ENCODE results near the gene LGALS3. TPM values are rescaled to one million over a fixed set of nuclear protein-coding genes. Genes with fewer than 3 reads are reported as not detected.

LGALS3 gene
- total RNA-seq, 1 donor from 2014 or later: 12.2 TPM

Other genes starting within 250 kb of the LGALS3 start
- 49.8 and 49.9 TPM in 2 replicates for gene GCH1, start 226.4 kb upstream of the LGALS3 start, total RNA-seq
- gene WDHD1, start 102.2 kb upstream of the LGALS3 start, total RNA-seq: 60.7 and 63.0 TPM in 2 replicates
- 36.4 and 39.6 TPM in 2 replicates for gene SOCS4, start 102.0 kb upstream of the LGALS3 start, total RNA-seq
- 142 and 144 TPM in 2 replicates for gene MAPK1IP1L, start 77.6 kb upstream of the LGALS3 start, total RNA-seq
- 28.7 and 32.4 TPM in 2 replicates for gene DLGAP5, start 62.3 kb downstream of the LGALS3 start, total RNA-seq
- gene FBXO34, start 142.2 kb downstream of the LGALS3 start, total RNA-seq: 25.3 and 26.2 TPM in 2 replicates

Measured in activated CD4-positive, alpha-beta T cell treated with anti-CD3 and anti-CD28 coated beads, Interleukin-2, amount 10 ng/mL, durations not matched to agents 24 days and 14 days (primary cell).